GM23338 (cell line): Measurements from ENCODE around the gene CDAN1.

ENCODE experiments used
- CREB1 ChIP-seq: fragments of 250-450 bp; sonication (Bioruptor Pico); IDR thresholded peaks from 2 replicates; pipeline ENCODE4 v1.5.0; 2020; ENCODE audit warnings: low read depth, mild to moderate bottlenecking, moderate library complexity
- ETS1 ChIP-seq: IDR thresholded peaks from 2 replicates; pipeline ENCODE4 v1.6.1; 2016; ENCODE audit warnings: antibody characterized with exemption
- EZH2 ChIP-seq: fragments of 200-600 bp; sonication (generic); IDR thresholded peaks from one replicate; pipeline ENCODE4 v1.8.0; 2017; ENCODE audit warnings: antibody characterized with exemption, mild to moderate bottlenecking, low read depth; ENCODE audit not compliant: unreplicated experiment
- EZH2phosphoT487 ChIP-seq: fragments of 200-600 bp; sonication (generic); IDR thresholded peaks from one replicate; pipeline ENCODE4 v1.8.1; 2018; ENCODE audit warnings: antibody characterized with exemption; ENCODE audit not compliant: unreplicated experiment
- JUNB ChIP-seq: IDR thresholded peaks from one replicate; pipeline ENCODE4 v1.6.1; 2016; ENCODE audit warnings: antibody characterized with exemption; ENCODE audit not compliant: unreplicated experiment
- NANOG ChIP-seq: IDR thresholded peaks from 2 replicates; pipeline ENCODE4 v1.6.1; 2016; ENCODE audit warnings: antibody characterized with exemption, borderline replicate concordance
- POLR2AphosphoS5 ChIP-seq: IDR thresholded peaks from 2 replicates; pipeline ENCODE4 v1.6.1; 2016; ENCODE audit warnings: antibody characterized with exemption, low read depth
- REST ChIP-seq: IDR thresholded peaks from one replicate; pipeline ENCODE4 v1.6.1; 2018; ENCODE audit warnings: antibody characterized with exemption; ENCODE audit not compliant: unreplicated experiment
- STAT1 ChIP-seq: IDR thresholded peaks from one replicate; pipeline ENCODE4 v1.6.1; 2016; ENCODE audit warnings: antibody characterized with exemption; ENCODE audit not compliant: unreplicated experiment
- ZNF114 ChIP-seq: fragments of 250-450 bp; sonication (Bioruptor Pico); IDR thresholded peaks from 2 replicates; pipeline ENCODE4 v1.5.0; 2020; ENCODE audit warnings: mild to moderate bottlenecking, moderate library complexity
- ZNF331 ChIP-seq: fragments of 250-450 bp; sonication (Bioruptor Pico); IDR thresholded peaks from 2 replicates; pipeline ENCODE4 v1.5.0; 2020; ENCODE audit warnings: low read depth, mild to moderate bottlenecking, moderate library complexity
- TF ChIP-seq, protein P1 (sequence below), 2 experiments: fragments of 200-600 bp in 1 of 2; sonication (generic) in 1 of 2; conservative IDR thresholded peaks; 2 replicates each; pipeline versions ENCODE4 v1.5.1 to v1.6.1; 2016 to 2017; ENCODE audit warnings: antibody characterized with exemption in 2 of 2, low read depth in 2 of 2, mild to moderate bottlenecking in 2 of 2, moderate library complexity in 1 of 2
- TF ChIP-seq, protein P2 (sequence below): fragments of 250-450 bp; sonication (Bioruptor Pico); IDR thresholded peaks from 2 replicates; pipeline ENCODE4 v1.5.0; 2020; ENCODE audit warnings: mild to moderate bottlenecking, moderate library complexity

- TF ChIP-seq, protein P1, sequence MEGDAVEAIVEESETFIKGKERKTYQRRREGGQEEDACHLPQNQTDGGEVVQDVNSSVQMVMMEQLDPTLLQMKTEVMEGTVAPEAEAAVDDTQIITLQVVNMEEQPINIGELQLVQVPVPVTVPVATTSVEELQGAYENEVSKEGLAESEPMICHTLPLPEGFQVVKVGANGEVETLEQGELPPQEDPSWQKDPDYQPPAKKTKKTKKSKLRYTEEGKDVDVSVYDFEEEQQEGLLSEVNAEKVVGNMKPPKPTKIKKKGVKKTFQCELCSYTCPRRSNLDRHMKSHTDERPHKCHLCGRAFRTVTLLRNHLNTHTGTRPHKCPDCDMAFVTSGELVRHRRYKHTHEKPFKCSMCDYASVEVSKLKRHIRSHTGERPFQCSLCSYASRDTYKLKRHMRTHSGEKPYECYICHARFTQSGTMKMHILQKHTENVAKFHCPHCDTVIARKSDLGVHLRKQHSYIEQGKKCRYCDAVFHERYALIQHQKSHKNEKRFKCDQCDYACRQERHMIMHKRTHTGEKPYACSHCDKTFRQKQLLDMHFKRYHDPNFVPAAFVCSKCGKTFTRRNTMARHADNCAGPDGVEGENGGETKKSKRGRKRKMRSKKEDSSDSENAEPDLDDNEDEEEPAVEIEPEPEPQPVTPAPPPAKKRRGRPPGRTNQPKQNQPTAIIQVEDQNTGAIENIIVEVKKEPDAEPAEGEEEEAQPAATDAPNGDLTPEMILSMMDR (conservative IDR thresholded peaks at IDR 0.05; ENCODE audit: low read depth in 2 of 2) = no peak
- TF ChIP-seq REST (no peak), EZH2phosphoT487 (no peak), POLR2AphosphoS5 (no peak), EZH2 (no peak), ZNF114 (CRISPR knock-in tag) (no peak), JUNB (no peak), NANOG (no peak), ETS1 (no peak), ZNF331 (CRISPR knock-in tag) (no peak), CREB1 (CRISPR knock-in tag) (no peak), STAT1 (no peak)
- TF ChIP-seq, protein P2, sequence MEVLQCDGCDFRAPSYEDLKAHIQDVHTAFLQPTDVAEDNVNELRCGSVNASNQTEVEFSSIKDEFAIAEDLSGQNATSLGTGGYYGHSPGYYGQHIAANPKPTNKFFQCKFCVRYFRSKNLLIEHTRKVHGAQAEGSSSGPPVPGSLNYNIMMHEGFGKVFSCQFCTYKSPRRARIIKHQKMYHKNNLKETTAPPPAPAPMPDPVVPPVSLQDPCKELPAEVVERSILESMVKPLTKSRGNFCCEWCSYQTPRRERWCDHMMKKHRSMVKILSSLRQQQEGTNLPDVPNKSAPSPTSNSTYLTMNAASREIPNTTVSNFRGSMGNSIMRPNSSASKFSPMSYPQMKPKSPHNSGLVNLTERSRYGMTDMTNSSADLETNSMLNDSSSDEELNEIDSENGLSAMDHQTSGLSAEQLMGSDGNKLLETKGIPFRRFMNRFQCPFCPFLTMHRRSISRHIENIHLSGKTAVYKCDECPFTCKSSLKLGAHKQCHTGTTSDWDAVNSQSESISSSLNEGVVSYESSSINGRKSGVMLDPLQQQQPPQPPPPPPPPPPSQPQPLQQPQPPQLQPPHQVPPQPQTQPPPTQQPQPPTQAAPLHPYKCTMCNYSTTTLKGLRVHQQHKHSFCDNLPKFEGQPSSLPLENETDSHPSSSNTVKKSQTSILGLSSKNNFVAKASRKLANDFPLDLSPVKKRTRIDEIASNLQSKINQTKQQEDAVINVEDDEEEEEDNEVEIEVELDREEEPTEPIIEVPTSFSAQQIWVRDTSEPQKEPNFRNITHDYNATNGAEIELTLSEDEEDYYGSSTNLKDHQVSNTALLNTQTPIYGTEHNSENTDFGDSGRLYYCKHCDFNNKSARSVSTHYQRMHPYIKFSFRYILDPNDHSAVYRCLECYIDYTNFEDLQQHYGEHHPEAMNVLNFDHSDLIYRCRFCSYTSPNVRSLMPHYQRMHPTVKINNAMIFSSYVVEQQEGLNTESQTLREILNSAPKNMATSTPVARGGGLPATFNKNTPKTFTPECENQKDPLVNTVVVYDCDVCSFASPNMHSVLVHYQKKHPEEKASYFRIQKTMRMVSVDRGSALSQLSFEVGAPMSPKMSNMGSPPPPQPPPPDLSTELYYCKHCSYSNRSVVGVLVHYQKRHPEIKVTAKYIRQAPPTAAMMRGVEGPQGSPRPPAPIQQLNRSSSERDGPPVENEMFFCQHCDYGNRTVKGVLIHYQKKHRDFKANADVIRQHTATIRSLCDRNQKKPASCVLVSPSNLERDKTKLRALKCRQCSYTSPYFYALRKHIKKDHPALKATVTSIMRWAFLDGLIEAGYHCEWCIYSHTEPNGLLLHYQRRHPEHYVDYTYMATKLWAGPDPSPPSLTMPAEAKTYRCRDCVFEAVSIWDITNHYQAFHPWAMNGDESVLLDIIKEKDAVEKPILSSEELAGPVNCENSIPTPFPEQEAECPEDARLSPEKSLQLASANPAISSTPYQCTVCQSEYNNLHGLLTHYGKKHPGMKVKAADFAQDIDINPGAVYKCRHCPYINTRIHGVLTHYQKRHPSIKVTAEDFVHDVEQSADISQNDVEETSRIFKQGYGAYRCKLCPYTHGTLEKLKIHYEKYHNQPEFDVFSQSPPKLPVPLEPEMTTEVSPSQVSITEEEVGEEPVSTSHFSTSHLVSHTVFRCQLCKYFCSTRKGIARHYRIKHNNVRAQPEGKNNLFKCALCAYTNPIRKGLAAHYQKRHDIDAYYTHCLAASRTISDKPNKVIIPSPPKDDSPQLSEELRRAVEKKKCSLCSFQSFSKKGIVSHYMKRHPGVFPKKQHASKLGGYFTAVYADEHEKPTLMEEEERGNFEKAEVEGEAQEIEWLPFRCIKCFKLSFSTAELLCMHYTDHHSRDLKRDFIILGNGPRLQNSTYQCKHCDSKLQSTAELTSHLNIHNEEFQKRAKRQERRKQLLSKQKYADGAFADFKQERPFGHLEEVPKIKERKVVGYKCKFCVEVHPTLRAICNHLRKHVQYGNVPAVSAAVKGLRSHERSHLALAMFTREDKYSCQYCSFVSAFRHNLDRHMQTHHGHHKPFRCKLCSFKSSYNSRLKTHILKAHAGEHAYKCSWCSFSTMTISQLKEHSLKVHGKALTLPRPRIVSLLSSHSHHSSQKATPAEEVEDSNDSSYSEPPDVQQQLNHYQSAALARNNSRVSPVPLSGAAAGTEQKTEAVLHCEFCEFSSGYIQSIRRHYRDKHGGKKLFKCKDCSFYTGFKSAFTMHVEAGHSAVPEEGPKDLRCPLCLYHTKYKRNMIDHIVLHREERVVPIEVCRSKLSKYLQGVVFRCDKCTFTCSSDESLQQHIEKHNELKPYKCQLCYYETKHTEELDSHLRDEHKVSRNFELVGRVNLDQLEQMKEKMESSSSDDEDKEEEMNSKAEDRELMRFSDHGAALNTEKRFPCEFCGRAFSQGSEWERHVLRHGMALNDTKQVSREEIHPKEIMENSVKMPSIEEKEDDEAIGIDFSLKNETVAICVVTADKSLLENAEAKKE (CRISPR knock-in tag) = no peak
Measured at GRCh38 chr15:42721916-42722315, 15.0 kb downstream of the CDAN1 start.
